ENCODE results near the gene DEGS2. TPM values are rescaled to one million over a fixed set of nuclear protein-coding genes. Genes with fewer than 3 reads are reported as not detected.

Gene DEGS2
- total and polyA plus RNA-seq, 2 of the 13 experiments (the other 11 are each of a cell fraction or from before 2014, with no cell fraction given), result 0.09 TPM

GRCh38 chr14:100192672-100193416 is 33.4 kb upstream of the DEGS2 start (continued):
- TF ChIP-seq ZNF639 (CRISPR knock-in tag; conservative IDR thresholded peaks at IDR 0.05) (peak; percentile 91), RARA (CRISPR knock-in tag; IDR thresholded peaks at IDR 0.05) (peak; percentile 61), BCLAF1 (IDR thresholded peaks at IDR 0.05) (no peak), HES4 (CRISPR knock-in tag; IDR thresholded peaks at IDR 0.05; ENCODE audit: borderline replicate concordance) (0 out of 2 replicates have a peak, but pooled peaks have one; percentile 49), FOXP1 (IDR thresholded peaks at IDR 0.05) (no peak), FOXP1 (CRISPR knock-in tag; IDR thresholded peaks at IDR 0.05) (peak; percentile 30; the same call in 1 of the 2 replicates), ZNF17 (CRISPR knock-in tag; IDR thresholded peaks at IDR 0.05) (no peak), ZNF335 (CRISPR knock-in tag; IDR thresholded peaks at IDR 0.05) (0 out of 2 replicates have a peak, but pooled peaks have one; percentile 34), ZNF362 (CRISPR knock-in tag; IDR thresholded peaks at IDR 0.05; ENCODE audit: borderline replicate concordance) (no peak; the same call in 1 of the 2 replicates), ZNF343 (CRISPR knock-in tag; IDR thresholded peaks at IDR 0.05) (peak; percentile 61; the same call in 1 of the 2 replicates), MLX (CRISPR knock-in tag; IDR thresholded peaks at IDR 0.05) (peak; percentile 41; the same call in 1 of the 2 replicates), SP2 (CRISPR knock-in tag; IDR thresholded peaks at IDR 0.05) (peak; percentile 67; the same call in 1 of the 2 replicates), AGO1 (IDR thresholded peaks at IDR 0.05; ENCODE audit: low read depth, low read length, poor library complexity, severe bottlenecking) (no peak), ZBTB49 (CRISPR knock-in tag; IDR thresholded peaks at IDR 0.05; ENCODE audit: borderline replicate concordance) (no peak), ZNF20 (CRISPR knock-in tag; IDR thresholded peaks at IDR 0.05) (peak; percentile 38; the same call in 1 of the 2 replicates), ZNF235 (CRISPR knock-in tag; IDR thresholded peaks at IDR 0.05; ENCODE audit: borderline replicate concordance) (no peak), PTBP1 (IDR thresholded peaks at IDR 0.05; ENCODE audit: low read depth, low read length, poor library complexity, severe bottlenecking) (no peak), KDM4B (CRISPR knock-in tag; IDR thresholded peaks at IDR 0.05) (peak; percentile 98), ZNF800 (CRISPR knock-in tag; IDR thresholded peaks at IDR 0.05) (peak; percentile 74)

Data from HepG2 (cell line).